ENCODE results near the gene FLYWCH1. TPM values are rescaled to one million over a fixed set of nuclear protein-coding genes. Genes with fewer than 3 reads are reported as not detected.
A peak's percentile ranks its signal among the peaks of the same experiment; 100 is the strongest.

The FLYWCH1 gene
- total RNA-seq, 2 donors from 2014 or later: 65.6 to 72.8 TPM

DNA sequence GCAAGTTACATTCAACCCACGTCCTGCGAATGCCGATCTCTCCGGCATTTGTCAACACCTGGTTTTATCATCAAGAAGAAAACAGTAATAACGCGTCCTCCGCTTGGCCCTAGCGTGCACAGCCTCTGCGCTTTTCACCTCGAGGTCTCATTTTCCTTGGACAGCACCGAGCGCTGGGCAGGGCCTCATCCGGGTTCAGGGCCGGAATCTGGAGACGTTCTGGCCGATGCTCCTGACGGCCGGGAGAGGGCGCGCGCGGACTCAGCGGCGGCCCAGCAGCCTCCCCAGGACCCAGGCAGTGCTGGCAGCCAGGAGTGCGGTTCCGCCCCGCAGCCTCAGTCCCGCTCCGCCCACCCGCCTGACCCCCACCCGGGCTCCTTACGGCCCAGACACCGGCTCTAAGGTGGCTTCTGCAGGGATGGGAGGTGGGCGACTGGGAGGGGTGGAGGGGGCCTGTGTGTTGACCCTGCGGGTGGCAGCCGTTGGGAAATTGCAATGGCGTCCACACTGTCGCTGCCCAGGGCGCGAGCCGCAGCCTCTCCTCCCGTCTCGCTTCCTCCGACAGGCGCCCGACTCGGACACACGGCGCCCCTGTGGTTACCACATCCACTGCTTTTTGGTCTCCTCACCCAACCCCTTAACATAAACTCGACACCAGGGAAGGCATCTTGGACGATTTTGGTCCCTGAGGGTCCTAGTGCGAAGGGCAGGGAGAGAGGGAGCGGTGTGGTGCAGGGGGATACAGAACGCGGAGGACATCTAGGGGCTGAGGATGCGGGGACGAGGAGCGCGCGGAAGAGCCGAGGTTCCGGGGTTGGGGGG, 7.4 kb upstream of the FLYWCH1 start:
- peak; percentile 47 for DNase-seq (ENCODE audit: low spot score)
- TF ChIP-seq, protein P1, sequence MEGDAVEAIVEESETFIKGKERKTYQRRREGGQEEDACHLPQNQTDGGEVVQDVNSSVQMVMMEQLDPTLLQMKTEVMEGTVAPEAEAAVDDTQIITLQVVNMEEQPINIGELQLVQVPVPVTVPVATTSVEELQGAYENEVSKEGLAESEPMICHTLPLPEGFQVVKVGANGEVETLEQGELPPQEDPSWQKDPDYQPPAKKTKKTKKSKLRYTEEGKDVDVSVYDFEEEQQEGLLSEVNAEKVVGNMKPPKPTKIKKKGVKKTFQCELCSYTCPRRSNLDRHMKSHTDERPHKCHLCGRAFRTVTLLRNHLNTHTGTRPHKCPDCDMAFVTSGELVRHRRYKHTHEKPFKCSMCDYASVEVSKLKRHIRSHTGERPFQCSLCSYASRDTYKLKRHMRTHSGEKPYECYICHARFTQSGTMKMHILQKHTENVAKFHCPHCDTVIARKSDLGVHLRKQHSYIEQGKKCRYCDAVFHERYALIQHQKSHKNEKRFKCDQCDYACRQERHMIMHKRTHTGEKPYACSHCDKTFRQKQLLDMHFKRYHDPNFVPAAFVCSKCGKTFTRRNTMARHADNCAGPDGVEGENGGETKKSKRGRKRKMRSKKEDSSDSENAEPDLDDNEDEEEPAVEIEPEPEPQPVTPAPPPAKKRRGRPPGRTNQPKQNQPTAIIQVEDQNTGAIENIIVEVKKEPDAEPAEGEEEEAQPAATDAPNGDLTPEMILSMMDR (IDR thresholded peaks at IDR 0.05): peak; percentile 96
- Histone ChIP-seq H3K36me3 (no peaks in the 10 kb centered on the region), H3K27me3 (replicated peaks; ENCODE audit: insufficient read depth) (no peaks in the 10 kb centered on the region), H3K9me3 (no peaks in the 10 kb centered on the region), H3K4me3 (peak overlapping the region; percentile 78), H3K4me1 (ENCODE audit: control insufficient read depth in 1 of 2, low read depth in 2 of 2) (peaks cover 9 to 20% of the 10 kb centered on the region in 2 donors), H3K27ac (peak overlapping the region; percentile 79 to 84)
- peak; percentile 13 for ATAC-seq (ENCODE audit: insufficient number of reproducible peaks, low FRiP score, low read depth)

DNA sequence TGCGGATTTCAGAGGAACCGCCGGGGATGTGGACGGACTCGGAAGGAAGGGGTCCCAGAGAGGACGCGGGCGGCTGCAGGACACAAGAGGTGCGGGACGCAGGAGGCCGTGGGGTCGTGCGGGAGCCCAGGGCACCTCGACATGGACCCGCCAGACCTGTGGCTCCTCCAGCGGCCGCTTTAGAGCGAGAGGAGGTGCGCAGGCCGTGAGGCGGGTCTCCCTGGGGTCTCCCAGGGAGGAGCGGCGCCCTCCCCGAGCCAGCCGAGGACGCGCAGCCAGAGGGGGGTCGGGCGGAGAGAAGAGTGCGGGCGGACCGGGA, 6.8 kb upstream of the FLYWCH1 start:
- no peaks in the 10 kb centered on the region for H3K27me3 ChIP-seq (replicated peaks; ENCODE audit: insufficient read depth)
- peak overlapping the region; percentile 79 to 84 for H3K27ac ChIP-seq
- peak overlapping the region; percentile 78 for H3K4me3 ChIP-seq
- H3K9me3 ChIP-seq: no peaks in the 10 kb centered on the region
- no peaks in the 10 kb centered on the region for H3K36me3 ChIP-seq
- peaks cover 9 to 20% of the 10 kb centered on the region in 2 donors for H3K4me1 ChIP-seq (ENCODE audit: control insufficient read depth in 1 of 2, low read depth in 2 of 2)
- no peak for ATAC-seq (ENCODE audit: insufficient number of reproducible peaks, low FRiP score, low read depth)
- DNase-seq (ENCODE audit: low spot score): no peak
- TF ChIP-seq, protein P1 (IDR thresholded peaks at IDR 0.05): no peak

DNA sequence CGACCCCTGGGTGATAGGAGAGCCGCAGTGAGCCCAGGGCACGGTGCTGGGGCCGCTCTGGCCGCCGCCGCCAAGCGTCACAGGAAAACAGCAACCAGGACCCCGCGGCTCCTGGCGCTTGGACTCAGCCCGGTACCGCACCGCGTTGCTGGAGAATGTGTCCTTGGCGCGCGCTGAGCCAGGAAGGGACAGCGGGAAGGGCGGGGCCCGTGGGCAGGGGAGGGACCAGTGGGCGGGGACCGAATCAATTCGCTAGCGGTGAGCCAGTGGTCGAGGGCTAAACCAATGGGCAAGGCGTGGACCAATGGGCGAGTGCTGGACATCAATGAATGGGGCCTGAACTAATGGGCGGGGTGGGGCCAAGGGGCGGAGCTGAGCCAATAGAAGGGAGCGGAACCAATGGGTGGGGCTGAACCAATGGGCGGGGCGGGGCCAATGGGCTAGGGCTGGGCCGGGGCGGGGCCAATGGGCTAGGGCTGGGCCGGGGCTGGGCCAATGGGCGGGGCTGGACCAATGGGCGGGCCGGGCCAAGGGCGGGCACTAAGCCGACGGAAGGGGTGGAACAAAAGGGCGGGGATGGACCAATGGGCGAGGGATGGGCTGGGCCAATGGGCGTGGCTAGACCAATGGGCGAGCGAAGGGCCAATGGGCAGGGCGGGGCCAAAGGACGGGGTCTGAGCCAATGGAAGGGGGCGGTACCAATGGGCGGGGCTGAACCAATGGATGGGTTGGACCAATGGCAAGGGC, 6.3 kb upstream of the FLYWCH1 start:
- H3K4me1 ChIP-seq (ENCODE audit: control insufficient read depth in 1 of 2, low read depth in 2 of 2): peaks cover 9 to 20% of the 10 kb centered on the region in 2 donors
- TF ChIP-seq, protein P1 (IDR thresholded peaks at IDR 0.05): no peak
- no peaks in the 10 kb centered on the region for H3K36me3 ChIP-seq
- peak overlapping the region; percentile 79 to 84 for H3K27ac ChIP-seq
- H3K4me3 ChIP-seq: peak overlapping the region; percentile 78
- DNase-seq (ENCODE audit: low spot score) (peak; percentile 99), ATAC-seq (ENCODE audit: insufficient number of reproducible peaks, low FRiP score, low read depth) (peak; percentile 92)
- H3K9me3 ChIP-seq: no peaks in the 10 kb centered on the region
- no peaks in the 10 kb centered on the region for H3K27me3 ChIP-seq (replicated peaks; ENCODE audit: insufficient read depth)

DNA sequence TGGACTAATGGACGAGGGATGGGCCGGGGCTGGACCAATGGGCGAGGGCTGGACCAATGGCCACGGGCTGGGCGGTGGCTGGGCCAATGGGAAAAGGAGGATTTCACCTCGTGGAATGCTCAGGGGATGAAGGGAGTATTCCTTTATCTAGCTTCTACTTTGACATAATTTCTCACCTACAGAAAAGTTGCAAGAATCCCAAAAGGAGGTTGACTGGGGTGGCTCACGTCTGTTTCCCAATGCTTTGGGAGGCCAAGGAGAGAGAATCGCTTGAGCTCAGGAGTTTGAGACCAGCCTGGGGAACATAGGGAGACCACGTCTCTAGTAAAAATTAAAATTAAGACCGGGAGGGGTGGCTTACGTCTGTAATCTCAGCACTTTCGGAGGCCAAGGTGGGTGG, 5.7 kb upstream of the FLYWCH1 start:
- H3K27ac ChIP-seq: peak overlapping the region; percentile 57 to 61
- H3K4me3 ChIP-seq: no peak overlapping the region
- ATAC-seq (ENCODE audit: insufficient number of reproducible peaks, low FRiP score, low read depth): no peak

More for the DNA sequence above, 5.7 kb upstream of the FLYWCH1 start:
- Histone ChIP-seq H3K36me3 (no peaks in the 10 kb centered on the region), H3K9me3 (no peaks in the 10 kb centered on the region), H3K4me1 (ENCODE audit: control insufficient read depth in 1 of 2, low read depth in 2 of 2) (peaks cover 9 to 20% of the 10 kb centered on the region in 2 donors), H3K27me3 (replicated peaks; ENCODE audit: insufficient read depth) (no peaks in the 10 kb centered on the region)
- DNase-seq (ENCODE audit: low spot score): no peak
- TF ChIP-seq, protein P1 (IDR thresholded peaks at IDR 0.05): no peak

Measured in thoracic aorta (tissue), 2 donors.